ENCODE measurements around the gene MRS2.

The MRS2 gene

DNA sequence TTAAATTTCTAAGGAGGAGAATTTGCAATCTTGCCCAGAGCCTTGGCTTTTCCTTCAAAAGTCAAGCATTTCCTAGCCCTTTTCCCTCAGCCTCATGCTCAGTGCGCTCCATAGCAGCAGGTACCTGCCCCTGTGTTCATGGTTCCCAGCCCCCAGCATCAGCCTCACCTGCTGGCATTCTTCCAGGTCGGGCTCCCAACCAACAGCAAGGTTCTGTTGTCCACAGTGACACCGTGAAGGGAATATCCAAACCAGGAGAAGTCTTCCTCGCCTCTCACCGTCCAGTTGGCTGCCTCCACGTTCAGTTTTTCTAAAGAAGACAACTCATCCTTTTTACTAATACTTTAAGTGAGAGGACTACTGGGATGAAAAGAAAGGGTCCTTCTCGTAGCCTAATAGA lies 43.9 kb downstream of the MRS2 start:
- Histone ChIP-seq H3K9me3 (ENCODE audit: insufficient read depth, low read length) (no peaks in the 10 kb centered on the region), H3K9ac (ENCODE audit: low read length) (no peak overlapping the region), H3K27ac (ENCODE audit: low read length) (no peak overlapping the region), H3K4me1 (ENCODE audit: low read length) (no peaks in the 10 kb centered on the region), H3K27me3 (ENCODE audit: low read depth, low read length) (no peaks in the 10 kb centered on the region), H3K4me3 (ENCODE audit: low read length) (no peak overlapping the region), H3K36me3 (replicated peaks; ENCODE audit: low read depth, low read length) (no peaks in the 10 kb centered on the region), H3K4me2 (ENCODE audit: low read length) (no peak overlapping the region), H2AFZ (ENCODE audit: low read depth, low read length) (no peak overlapping the region), H4K20me1 (ENCODE audit: insufficient read depth, low read length) (no peaks in the 10 kb centered on the region), H3K79me2 (ENCODE audit: low read length) (no peaks in the 10 kb centered on the region)
- TF ChIP-seq, protein P1, sequence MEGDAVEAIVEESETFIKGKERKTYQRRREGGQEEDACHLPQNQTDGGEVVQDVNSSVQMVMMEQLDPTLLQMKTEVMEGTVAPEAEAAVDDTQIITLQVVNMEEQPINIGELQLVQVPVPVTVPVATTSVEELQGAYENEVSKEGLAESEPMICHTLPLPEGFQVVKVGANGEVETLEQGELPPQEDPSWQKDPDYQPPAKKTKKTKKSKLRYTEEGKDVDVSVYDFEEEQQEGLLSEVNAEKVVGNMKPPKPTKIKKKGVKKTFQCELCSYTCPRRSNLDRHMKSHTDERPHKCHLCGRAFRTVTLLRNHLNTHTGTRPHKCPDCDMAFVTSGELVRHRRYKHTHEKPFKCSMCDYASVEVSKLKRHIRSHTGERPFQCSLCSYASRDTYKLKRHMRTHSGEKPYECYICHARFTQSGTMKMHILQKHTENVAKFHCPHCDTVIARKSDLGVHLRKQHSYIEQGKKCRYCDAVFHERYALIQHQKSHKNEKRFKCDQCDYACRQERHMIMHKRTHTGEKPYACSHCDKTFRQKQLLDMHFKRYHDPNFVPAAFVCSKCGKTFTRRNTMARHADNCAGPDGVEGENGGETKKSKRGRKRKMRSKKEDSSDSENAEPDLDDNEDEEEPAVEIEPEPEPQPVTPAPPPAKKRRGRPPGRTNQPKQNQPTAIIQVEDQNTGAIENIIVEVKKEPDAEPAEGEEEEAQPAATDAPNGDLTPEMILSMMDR (IDR thresholded peaks at IDR 0.05; ENCODE audit: low read depth, low read length) = no peak
- TF ChIP-seq EZH2phosphoT487 (IDR thresholded peaks at IDR 0.05; ENCODE audit: low read depth) = no peak

DNA sequence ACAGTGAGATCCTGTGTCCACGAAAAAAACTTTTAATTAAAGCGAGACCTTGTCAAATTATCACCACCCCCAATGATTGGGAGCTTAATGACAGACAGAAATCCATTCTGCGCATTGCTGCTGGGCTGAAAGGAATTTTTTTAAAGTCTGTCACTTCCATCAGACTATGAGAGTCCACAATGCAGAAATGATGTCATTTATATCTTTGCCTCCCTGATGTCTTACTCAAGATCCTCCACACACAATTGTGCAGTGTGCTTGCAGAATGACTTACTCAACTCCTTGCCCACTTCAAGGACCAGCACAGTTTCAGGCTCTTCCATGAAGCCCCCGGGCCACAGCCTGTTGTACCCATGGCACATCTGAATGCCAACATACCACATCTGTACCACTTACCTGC lies 45.7 kb downstream of the MRS2 start:
- Histone ChIP-seq H3K4me3 (ENCODE audit: low read length) (no peak overlapping the region), H3K4me2 (ENCODE audit: low read length) (no peak overlapping the region), H3K4me1 (ENCODE audit: low read length) (no peaks in the 10 kb centered on the region), H3K27ac (ENCODE audit: low read length) (no peak overlapping the region), H3K79me2 (ENCODE audit: low read length) (no peaks in the 10 kb centered on the region), H3K36me3 (replicated peaks; ENCODE audit: low read depth, low read length) (no peaks in the 10 kb centered on the region), H3K9ac (ENCODE audit: low read length) (no peak overlapping the region), H2AFZ (ENCODE audit: low read depth, low read length) (no peak overlapping the region), H3K9me3 (ENCODE audit: insufficient read depth, low read length) (no peaks in the 10 kb centered on the region), H4K20me1 (ENCODE audit: insufficient read depth, low read length) (no peaks in the 10 kb centered on the region), H3K27me3 (ENCODE audit: low read depth, low read length) (no peaks in the 10 kb centered on the region)
- TF ChIP-seq, protein P1 (IDR thresholded peaks at IDR 0.05; ENCODE audit: low read depth, low read length) = no peak
- no peak for TF ChIP-seq EZH2phosphoT487 (IDR thresholded peaks at IDR 0.05; ENCODE audit: low read depth)

DNA sequence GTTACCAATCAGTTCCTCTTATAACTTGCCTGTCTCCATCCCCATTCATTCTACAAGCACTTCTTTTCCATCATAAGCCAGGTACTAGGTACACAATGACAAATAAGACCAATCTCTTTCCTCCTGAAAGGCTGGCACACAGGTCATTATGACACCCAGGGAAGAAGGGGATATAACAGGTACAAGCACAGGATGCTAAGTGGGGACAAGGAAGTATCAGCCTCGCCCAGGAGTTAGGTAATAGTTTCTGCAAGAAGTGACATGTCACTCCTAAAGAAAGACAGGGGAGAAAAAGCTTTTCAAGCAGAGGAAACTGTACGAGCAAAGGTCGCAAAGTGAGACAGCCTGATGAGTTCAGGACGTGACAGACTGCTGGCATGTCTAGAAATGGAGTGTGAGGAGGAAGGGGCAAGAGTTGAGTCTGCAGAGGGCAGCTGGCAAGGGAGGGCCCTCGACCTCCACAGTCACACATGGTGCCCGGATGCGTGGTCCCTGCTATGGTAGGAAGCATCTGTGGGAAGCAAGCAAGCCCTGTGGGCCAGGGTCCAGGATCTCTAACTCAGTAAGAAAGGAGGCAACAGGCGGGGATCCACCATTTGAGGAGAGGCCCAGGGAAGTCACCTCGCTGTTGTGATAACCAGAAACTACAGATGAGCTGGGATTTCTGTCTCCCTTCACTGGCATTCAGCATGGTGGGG lies 46.2 kb downstream of the MRS2 start:
- Histone ChIP-seq H3K4me3 (ENCODE audit: low read length) (no peak overlapping the region), H3K4me2 (ENCODE audit: low read length) (no peak overlapping the region), H3K27me3 (ENCODE audit: low read depth, low read length) (no peaks in the 10 kb centered on the region), H3K4me1 (ENCODE audit: low read length) (no peaks in the 10 kb centered on the region), H3K9ac (ENCODE audit: low read length) (no peak overlapping the region), H3K36me3 (replicated peaks; ENCODE audit: low read depth, low read length) (no peaks in the 10 kb centered on the region), H3K9me3 (ENCODE audit: insufficient read depth, low read length) (no peaks in the 10 kb centered on the region), H3K79me2 (ENCODE audit: low read length) (no peaks in the 10 kb centered on the region), H4K20me1 (ENCODE audit: insufficient read depth, low read length) (no peaks in the 10 kb centered on the region), H2AFZ (ENCODE audit: low read depth, low read length) (no peak overlapping the region), H3K27ac (ENCODE audit: low read length) (no peak overlapping the region)
- TF ChIP-seq, protein P1 (IDR thresholded peaks at IDR 0.05; ENCODE audit: low read depth, low read length) = no peak
- TF ChIP-seq EZH2phosphoT487 (IDR thresholded peaks at IDR 0.05; ENCODE audit: low read depth) = no peak

DNA sequence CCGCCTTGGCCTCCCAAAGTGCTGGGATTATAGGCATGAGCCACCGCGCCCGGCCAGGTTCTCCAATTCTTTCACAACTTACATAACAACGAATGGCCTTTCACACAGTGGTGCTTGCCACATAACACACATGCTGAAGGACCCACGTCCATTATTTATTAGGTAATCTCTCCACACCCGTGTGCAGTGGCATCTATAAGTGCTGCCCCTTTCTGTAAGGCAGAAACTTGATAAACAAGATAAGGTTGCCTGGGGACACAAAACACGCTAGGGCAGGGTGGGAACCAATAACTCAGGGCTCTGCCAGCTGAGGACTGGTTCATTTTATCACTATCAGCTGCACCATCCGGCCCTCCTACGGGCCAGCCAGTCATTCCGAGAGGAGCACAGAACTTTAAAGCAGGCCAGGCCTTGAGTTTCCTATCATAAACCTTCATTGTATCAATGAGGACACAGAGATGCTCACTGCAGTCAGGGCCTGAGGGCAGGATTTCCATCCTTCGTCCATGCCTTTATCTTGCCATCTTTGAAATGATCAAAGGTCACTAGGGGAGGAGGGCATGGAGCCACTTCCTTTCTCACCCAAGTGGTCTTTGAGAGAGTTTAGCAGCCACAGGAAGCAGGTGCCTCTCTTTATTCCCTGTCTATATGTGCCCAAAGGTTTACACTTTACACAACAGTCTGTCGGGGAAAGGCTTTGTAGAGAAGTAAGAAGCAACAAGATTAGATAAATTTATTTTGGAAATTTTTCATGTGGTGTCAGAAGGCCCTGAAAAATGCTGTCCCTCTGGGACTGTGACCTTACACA lies 49.0 kb downstream of the MRS2 start:
- no peaks in the 10 kb centered on the region for H3K4me1 ChIP-seq (ENCODE audit: low read length)
- H3K79me2 ChIP-seq (ENCODE audit: low read length) = no peaks in the 10 kb centered on the region
- H3K36me3 ChIP-seq (replicated peaks; ENCODE audit: low read depth, low read length) = no peaks in the 10 kb centered on the region
- H3K9ac ChIP-seq (ENCODE audit: low read length) = no peak overlapping the region
- no peak overlapping the region for H2AFZ ChIP-seq (ENCODE audit: low read depth, low read length)
- H3K27ac ChIP-seq (ENCODE audit: low read length) = no peak overlapping the region
- H4K20me1 ChIP-seq (ENCODE audit: insufficient read depth, low read length) = no peaks in the 10 kb centered on the region
- no peak overlapping the region for H3K4me3 ChIP-seq (ENCODE audit: low read length)
- H3K9me3 ChIP-seq (ENCODE audit: insufficient read depth, low read length) = no peaks in the 10 kb centered on the region
- H3K27me3 ChIP-seq (ENCODE audit: low read depth, low read length) = no peaks in the 10 kb centered on the region
- H3K4me2 ChIP-seq (ENCODE audit: low read length) = no peak overlapping the region
- TF ChIP-seq, protein P1 (IDR thresholded peaks at IDR 0.05; ENCODE audit: low read depth, low read length) = no peak
- TF ChIP-seq EZH2phosphoT487 (IDR thresholded peaks at IDR 0.05; ENCODE audit: low read depth) = no peak

Data from OCI-LY3 (cell line).